Measurements from ENCODE around the gene NIT1.

The NIT1 gene

GRCh38 chr1:161138431-161138830 is 20.5 kb downstream of the NIT1 start:
- TF ChIP-seq CEBPB (IDR thresholded peaks at IDR 0.05) (no peak), NFIC (IDR thresholded peaks at IDR 0.05) (no peak)

- no peak for TF ChIP-seq CREB1 (IDR thresholded peaks at IDR 0.05; ENCODE audit: low read depth)
- TF ChIP-seq RAD21 (IDR thresholded peaks at IDR 0.05; ENCODE audit: low read depth): peak; percentile 46
Measured at GRCh38 chr1:161139766-161140165, 21.9 kb downstream of the NIT1 start.

- no peak for TF ChIP-seq FOXM1 (IDR thresholded peaks at IDR 0.05; ENCODE audit: borderline replicate concordance, low read depth)
- no peak for TF ChIP-seq EGR1 (IDR thresholded peaks at IDR 0.05)
- TF ChIP-seq RAD21 (IDR thresholded peaks at IDR 0.05; ENCODE audit: low read depth): no peak
- no peak for TF ChIP-seq NFIC (IDR thresholded peaks at IDR 0.05)
- no peak for TF ChIP-seq EP300 (IDR thresholded peaks at IDR 0.05; ENCODE audit: borderline replicate concordance)
- TF ChIP-seq TCF12 (IDR thresholded peaks at IDR 0.05; ENCODE audit: low read depth): no peak
- no peak for TF ChIP-seq MAX (IDR thresholded peaks at IDR 0.05)
- no peak for TF ChIP-seq TAF1 (IDR thresholded peaks at IDR 0.05; ENCODE audit: low read depth)
- TF ChIP-seq CEBPB (IDR thresholded peaks at IDR 0.05): no peak
- no peak for TF ChIP-seq YY1 (IDR thresholded peaks at IDR 0.05; ENCODE audit: low read depth)
Measured at GRCh38 chr1:161140755-161141400, 23.0 kb downstream of the NIT1 start.

GRCh38 chr1:161145832-161146231 is 27.9 kb downstream of the NIT1 start:
- TF ChIP-seq TEAD4 (IDR thresholded peaks at IDR 0.05): no peak
- TF ChIP-seq TCF12 (IDR thresholded peaks at IDR 0.05; ENCODE audit: low read depth): no peak
- TF ChIP-seq NFIC (IDR thresholded peaks at IDR 0.05): no peak
- no peak for TF ChIP-seq CREB1 (IDR thresholded peaks at IDR 0.05; ENCODE audit: low read depth)
- TF ChIP-seq REST (IDR thresholded peaks at IDR 0.05; ENCODE audit: low read depth): no peak
- no peak for TF ChIP-seq TAF1 (IDR thresholded peaks at IDR 0.05; ENCODE audit: low read depth)
- TF ChIP-seq ZBTB7A (IDR thresholded peaks at IDR 0.05; ENCODE audit: low read depth): no peak
- TF ChIP-seq EGR1 (IDR thresholded peaks at IDR 0.05): no peak
- no peak for TF ChIP-seq RAD21 (IDR thresholded peaks at IDR 0.05; ENCODE audit: low read depth)
- no peak for TF ChIP-seq USF1 (IDR thresholded peaks at IDR 0.05)
- no peak for TF ChIP-seq MAX (IDR thresholded peaks at IDR 0.05)
- no peak for TF ChIP-seq CEBPB (IDR thresholded peaks at IDR 0.05)
- no peak for TF ChIP-seq YY1 (IDR thresholded peaks at IDR 0.05; ENCODE audit: low read depth)
- TF ChIP-seq EP300 (IDR thresholded peaks at IDR 0.05; ENCODE audit: borderline replicate concordance): no peak
- no peak for TF ChIP-seq FOXM1 (IDR thresholded peaks at IDR 0.05; ENCODE audit: borderline replicate concordance, low read depth)

GRCh38 chr1:161153176-161153575 is 35.3 kb downstream of the NIT1 start:
- TF ChIP-seq MAX (IDR thresholded peaks at IDR 0.05) (no peak), ZBTB7A (IDR thresholded peaks at IDR 0.05; ENCODE audit: low read depth) (no peak), CREB1 (IDR thresholded peaks at IDR 0.05; ENCODE audit: low read depth) (no peak), USF1 (IDR thresholded peaks at IDR 0.05) (no peak), EGR1 (IDR thresholded peaks at IDR 0.05) (no peak), REST (IDR thresholded peaks at IDR 0.05; ENCODE audit: low read depth) (no peak), YY1 (IDR thresholded peaks at IDR 0.05; ENCODE audit: low read depth) (no peak), RAD21 (IDR thresholded peaks at IDR 0.05; ENCODE audit: low read depth) (no peak), NFIC (IDR thresholded peaks at IDR 0.05) (no peak), TAF1 (IDR thresholded peaks at IDR 0.05; ENCODE audit: low read depth) (no peak), FOXM1 (IDR thresholded peaks at IDR 0.05; ENCODE audit: borderline replicate concordance, low read depth) (no peak), CEBPB (IDR thresholded peaks at IDR 0.05) (no peak), TCF12 (IDR thresholded peaks at IDR 0.05; ENCODE audit: low read depth) (no peak), EP300 (IDR thresholded peaks at IDR 0.05; ENCODE audit: borderline replicate concordance) (no peak), TEAD4 (IDR thresholded peaks at IDR 0.05) (no peak)
